GM23338 (cell line): ENCODE results near the gene CTRL. TPM values are rescaled to one million over a fixed set of nuclear protein-coding genes. Genes with fewer than 3 reads are reported as not detected.

Source experiments
- ATAC-seq: fragments of 200-7000 bp; cut with Tn5 transposase; 3 replicates; pipeline ENCODE4 v1.9.1; 2020
- DNase-seq: peaks from one replicate; pipeline ENCODE4 v3.0.0-alpha.2; 2015; ENCODE audit warnings: low spot score
- H2AFZ ChIP-seq: fragments of 200-600 bp; sonication (generic); 2 replicates; pipeline ENCODE4 v1.8.0; 2016; ENCODE audit warnings: antibody characterized with exemption, mild to moderate bottlenecking, moderate library complexity
- H3F3A ChIP-seq: fragments of 200-600 bp; sonication (generic); replicated peaks from 2 replicates; pipeline ENCODE4 v1.8.0; 2017; ENCODE audit warnings: antibody characterized with exemption, mixed run types, low read depth
- H3K27ac ChIP-seq: fragments of 200-600 bp; sonication (generic); 2 replicates; pipeline ENCODE4 v1.6.1; 2016; ENCODE audit warnings: low read depth
- H3K27me3 ChIP-seq: fragments of 200-600 bp; sonication (generic); 2 replicates; pipeline ENCODE4 v1.8.0; 2016; ENCODE audit warnings: mild to moderate bottlenecking, mixed run types, moderate library complexity; ENCODE audit not compliant: insufficient read depth
- H3K36me3 ChIP-seq: fragments of 200-600 bp; sonication (generic); 2 replicates; pipeline ENCODE4 v1.8.0; 2016; ENCODE audit warnings: mild to moderate bottlenecking; ENCODE audit not compliant: insufficient read depth
- H3K4me1 ChIP-seq: fragments of 200-600 bp; sonication (generic); 2 replicates; pipeline ENCODE4 v1.8.0; 2016; ENCODE audit warnings: mild to moderate bottlenecking, moderate library complexity; ENCODE audit not compliant: insufficient read depth
- H3K4me2 ChIP-seq: fragments of 200-600 bp; sonication (generic); 2 replicates; pipeline ENCODE4 v1.7.1; 2017; ENCODE audit warnings: mixed run types
- H3K4me3 ChIP-seq: fragments of 200-600 bp; sonication (generic); 2 replicates; pipeline ENCODE4 v1.6.1; 2016; ENCODE audit warnings: mixed run types
- H3K79me2 ChIP-seq: fragments of 200-600 bp; sonication (generic); replicated peaks from 2 replicates; pipeline ENCODE4 v1.8.0; 2017; ENCODE audit warnings: mild to moderate bottlenecking; ENCODE audit not compliant: insufficient read depth
- H3K9me2 ChIP-seq: fragments of 200-600 bp; sonication (generic); 2 replicates; pipeline ENCODE4 v1.8.0; 2017; ENCODE audit not compliant: insufficient read depth
- H4K20me1 ChIP-seq: fragments of 200-600 bp; sonication (generic); replicated peaks from 2 replicates; pipeline ENCODE4 v1.8.0; 2017; ENCODE audit warnings: mild to moderate bottlenecking; ENCODE audit not compliant: insufficient read depth
- H3K27ac Mint-ChIP-seq: 2 replicates; pipeline ENCODE4 v1.8.0; 2020; ENCODE audit warnings: inconsistent platforms, mild to moderate bottlenecking, moderate library complexity, mixed read lengths
- H3K27me3 Mint-ChIP-seq: 3 replicates; pipeline ENCODE4 v1.8.0; 2022; ENCODE audit warnings: low read depth, mild to moderate bottlenecking, moderate library complexity, mixed read lengths, inconsistent platforms; ENCODE audit not compliant: insufficient read depth, poor library complexity
- H3K36me3 Mint-ChIP-seq: 3 replicates; pipeline ENCODE4 v1.8.0; 2021; ENCODE audit warnings: low read depth, mild to moderate bottlenecking, inconsistent platforms, moderate library complexity, mixed read lengths
- H3K4me1 Mint-ChIP-seq: 3 replicates; pipeline ENCODE4 v1.8.0; 2020; ENCODE audit warnings: mild to moderate bottlenecking, inconsistent platforms, mixed read lengths
- H3K4me3 Mint-ChIP-seq: 3 replicates; pipeline ENCODE4 v1.8.0; 2021; ENCODE audit warnings: moderate library complexity, mild to moderate bottlenecking, inconsistent platforms, mixed read lengths
- H3K9me3 Mint-ChIP-seq: 3 replicates; pipeline ENCODE4 v1.8.0; 2020; ENCODE audit warnings: moderate library complexity, mild to moderate bottlenecking, inconsistent platforms, mixed read lengths
- ETS1 ChIP-seq: IDR thresholded peaks from 2 replicates; pipeline ENCODE4 v1.6.1; 2016; ENCODE audit warnings: antibody characterized with exemption
- EZH2 ChIP-seq: fragments of 200-600 bp; sonication (generic); IDR thresholded peaks from one replicate; pipeline ENCODE4 v1.8.0; 2017; ENCODE audit warnings: antibody characterized with exemption, mild to moderate bottlenecking, low read depth; ENCODE audit not compliant: unreplicated experiment
- EZH2phosphoT487 ChIP-seq: fragments of 200-600 bp; sonication (generic); IDR thresholded peaks from one replicate; pipeline ENCODE4 v1.8.1; 2018; ENCODE audit warnings: antibody characterized with exemption; ENCODE audit not compliant: unreplicated experiment
- JUNB ChIP-seq: IDR thresholded peaks from one replicate; pipeline ENCODE4 v1.6.1; 2016; ENCODE audit warnings: antibody characterized with exemption; ENCODE audit not compliant: unreplicated experiment
- POLR2AphosphoS5 ChIP-seq: IDR thresholded peaks from 2 replicates; pipeline ENCODE4 v1.6.1; 2016; ENCODE audit warnings: antibody characterized with exemption, low read depth
- REST ChIP-seq: IDR thresholded peaks from one replicate; pipeline ENCODE4 v1.6.1; 2018; ENCODE audit warnings: antibody characterized with exemption; ENCODE audit not compliant: unreplicated experiment
- ZNF114 ChIP-seq: fragments of 250-450 bp; sonication (Bioruptor Pico); IDR thresholded peaks from 2 replicates; pipeline ENCODE4 v1.5.0; 2020; ENCODE audit warnings: mild to moderate bottlenecking, moderate library complexity
- ZNF331 ChIP-seq: fragments of 250-450 bp; sonication (Bioruptor Pico); IDR thresholded peaks from 2 replicates; pipeline ENCODE4 v1.5.0; 2020; ENCODE audit warnings: low read depth, mild to moderate bottlenecking, moderate library complexity
- polyA plus RNA-seq: library from polyadenylated mRNA; unstranded; fragments of >200 nt; fragmentation: Nextera tagmentation; extraction: Ambion mirVana; gene quantifications from 2 replicates; pipeline ENCODE4 v1.2.1, GENCODE V29; 2016
- total RNA-seq: library from RNA; depleted of rRNA; stranded (reverse); fragments of >200 nt; shearing (Covaris generic); gene quantifications from 2 replicates; pipeline ENCODE4 v1.2.3, GENCODE V29; 2014

The CTRL gene
- total and polyA plus RNA-seq, 2 experiments from 2014 or later, result 1.6 to 13.0 TPM

DNA sequence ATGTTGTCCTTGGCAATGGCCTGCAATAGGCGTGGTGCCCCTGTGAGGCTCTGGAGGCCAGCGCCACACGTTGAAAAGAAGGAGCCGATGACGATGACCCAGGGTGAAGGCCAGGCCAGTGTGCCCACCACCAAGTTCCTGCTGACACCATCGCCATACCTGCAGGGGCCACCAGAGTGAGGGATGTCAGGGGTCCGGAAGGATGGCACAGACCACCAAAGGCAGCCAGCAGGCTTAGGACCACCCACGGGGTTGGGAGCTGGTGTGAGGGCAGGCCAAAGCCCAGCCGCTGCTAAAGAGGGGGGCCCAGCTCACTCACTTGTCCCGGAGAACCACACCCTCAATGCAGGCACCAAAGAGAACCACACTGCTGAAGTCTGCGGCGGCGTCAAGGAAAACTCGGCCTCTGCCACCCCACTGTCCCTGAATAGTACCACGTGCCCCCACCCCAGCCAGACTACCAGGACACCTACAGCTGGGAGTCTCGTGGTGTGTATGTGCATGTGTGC, 18.7 kb upstream of the CTRL start (continued):
- TF ChIP-seq ZNF114 (CRISPR knock-in tag), result no peak
- TF ChIP-seq JUNB, result no peak
- TF ChIP-seq POLR2AphosphoS5, result no peak
- no peak for TF ChIP-seq EZH2phosphoT487
- no peak for TF ChIP-seq EZH2
- no peak for TF ChIP-seq ZNF331 (CRISPR knock-in tag)

DNA sequence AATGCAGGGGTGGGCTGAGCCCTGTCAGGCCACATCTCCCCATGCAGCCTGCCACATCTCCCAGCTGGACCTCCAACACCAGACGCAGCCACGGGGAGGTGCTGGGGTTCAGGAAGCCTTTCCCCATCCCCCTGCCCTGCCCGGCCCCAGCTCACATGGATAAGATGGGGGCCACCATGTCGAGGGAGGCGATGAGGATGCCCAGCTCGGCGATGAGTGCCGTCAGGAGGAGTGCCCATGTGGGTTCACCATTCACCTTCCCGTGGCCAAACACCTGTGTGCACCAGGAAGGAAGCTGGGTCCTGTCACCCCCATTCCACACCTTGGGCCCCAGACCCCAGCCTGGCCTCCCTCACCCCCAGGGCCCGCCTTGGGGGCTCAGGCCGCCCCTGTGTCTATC, 18.0 kb upstream of the CTRL start:
- Histone ChIP-seq H3K27ac (no peak overlapping the region), H3K27me3 (no peaks in the 10 kb centered on the region), H2AFZ (no peak overlapping the region), H3F3A (no peaks in the 10 kb centered on the region), H3K4me2 (no peak overlapping the region), H3K4me1 (no peaks in the 10 kb centered on the region), H4K20me1 (no peaks in the 10 kb centered on the region), H3K4me3 (no peak overlapping the region), H3K79me2 (no peaks in the 10 kb centered on the region), H3K9me2 (no peaks in the 10 kb centered on the region), H3K36me3 (peaks cover 13% of the 10 kb centered on the region; the same call in 1 of the 2 replicates)
- TF ChIP-seq ETS1 (no peak), REST (no peak), POLR2AphosphoS5 (no peak)
- ATAC-seq (no peak), DNase-seq (no peak)
- peaks cover 4% of the 10 kb centered on the region for H3K27me3 Mint-ChIP-seq
- H3K36me3 Mint-ChIP-seq, result peaks cover 51% of the 10 kb centered on the region
- no peaks in the 10 kb centered on the region for H3K4me1 Mint-ChIP-seq
- H3K4me3 Mint-ChIP-seq, result no peak overlapping the region
- H3K27ac Mint-ChIP-seq, result no peak overlapping the region
- H3K9me3 Mint-ChIP-seq, result no peaks in the 10 kb centered on the region

DNA sequence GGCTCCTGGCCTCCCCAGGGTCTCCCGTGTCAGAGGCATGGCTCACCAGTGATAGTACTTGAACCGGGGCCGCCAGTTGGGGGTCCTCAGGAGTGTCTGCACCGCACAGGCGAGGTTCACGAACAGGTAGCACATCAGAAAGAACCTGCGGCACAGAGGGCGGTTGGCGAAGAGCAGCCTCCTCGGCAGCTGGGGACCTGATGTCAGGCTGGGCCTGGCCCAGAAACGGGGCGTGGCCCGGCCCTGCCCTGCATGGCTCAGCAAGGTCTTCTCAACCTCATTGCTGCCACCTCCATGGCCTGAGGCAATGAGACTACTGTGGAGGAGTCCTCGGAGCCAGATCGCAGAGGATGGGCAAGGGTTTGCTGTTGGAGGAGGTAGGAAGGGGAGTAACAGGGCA, 16.4 kb upstream of the CTRL start:
- Histone ChIP-seq H3K9me2 (no peaks in the 10 kb centered on the region), H3K4me2 (no peak overlapping the region), H3K27ac (no peak overlapping the region), H4K20me1 (no peaks in the 10 kb centered on the region; the same call in 1 of the 2 replicates), H3K27me3 (no peaks in the 10 kb centered on the region), H3K36me3 (peaks cover 13% of the 10 kb centered on the region; the same call in 1 of the 2 replicates), H3K4me1 (no peaks in the 10 kb centered on the region), H3K79me2 (no peaks in the 10 kb centered on the region), H3F3A (no peaks in the 10 kb centered on the region), H3K4me3 (no peak overlapping the region), H2AFZ (no peak overlapping the region)
- ATAC-seq, result no peak
- no peak overlapping the region for H3K4me3 Mint-ChIP-seq
- no peak for DNase-seq
- H3K9me3 Mint-ChIP-seq, result no peaks in the 10 kb centered on the region
- peaks cover 4% of the 10 kb centered on the region for H3K27me3 Mint-ChIP-seq
- no peak for TF ChIP-seq EZH2
- TF ChIP-seq POLR2AphosphoS5, result 0 out of 2 replicates have a peak, but pooled peaks have one; percentile 13
- no peak for TF ChIP-seq ZNF114 (CRISPR knock-in tag)
- no peak for TF ChIP-seq ETS1
- peaks cover 40% of the 10 kb centered on the region for H3K36me3 Mint-ChIP-seq
- H3K27ac Mint-ChIP-seq, result no peak overlapping the region
- H3K4me1 Mint-ChIP-seq, result no peaks in the 10 kb centered on the region
